HEK293 (cell line): ENCODE results near the gene PDK2.

ENCODE experiments used
- SALL2 ChIP-seq: fragments of 450-650 bp; formaldehyde crosslinking; IDR thresholded peaks from 2 replicates; pipeline ENCODE4 v1.5.0; 2017; ENCODE audit warnings: missing biosample characterization, mild to moderate bottlenecking, missing genetic modification characterization, borderline replicate concordance
- ZNF654 ChIP-seq: fragments of 450-650 bp; formaldehyde crosslinking; IDR thresholded peaks from 2 replicates; pipeline ENCODE4 v1.5.1; 2016; ENCODE audit warnings: low read depth, missing biosample characterization, missing genetic modification characterization
- ZNF76 ChIP-seq: fragments of 450-650 bp; formaldehyde crosslinking; IDR thresholded peaks from 2 replicates; pipeline ENCODE4; 2016; ENCODE audit warnings: low read depth, missing biosample characterization, missing genetic modification characterization, borderline replicate concordance
- TF ChIP-seq, protein P1 (sequence below): fragments of 450-650 bp; formaldehyde crosslinking; IDR thresholded peaks from 2 replicates; pipeline ENCODE4 v1.5.1; 2016; ENCODE audit warnings: missing biosample characterization, missing genetic modification characterization

DNA sequence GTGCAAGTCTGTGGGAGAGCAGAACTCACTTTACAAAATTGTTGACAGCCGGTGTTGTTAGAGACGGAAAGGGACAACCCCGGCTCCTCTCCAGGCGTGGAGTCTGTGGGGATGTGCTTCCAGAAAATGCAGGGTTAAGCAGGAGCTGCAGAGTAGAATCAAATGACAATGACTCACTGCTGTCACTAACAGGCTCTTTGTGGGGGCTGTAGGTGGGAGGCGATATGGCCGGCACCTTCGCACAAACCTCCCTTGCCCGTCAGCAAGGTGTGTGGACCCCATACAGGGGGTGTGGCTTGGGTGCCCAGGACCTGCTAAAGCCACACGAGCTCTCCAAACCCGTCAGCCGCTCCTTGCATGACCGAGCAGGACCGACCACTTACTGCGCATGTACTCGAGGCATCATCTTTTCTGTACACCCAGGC is 5.8 kb downstream of the PDK2 start:
- no peak for TF ChIP-seq ZNF76 (tag by site-specific recombination)
- no peak for TF ChIP-seq SALL2 (tag by site-specific recombination)
- TF ChIP-seq, protein P1, sequence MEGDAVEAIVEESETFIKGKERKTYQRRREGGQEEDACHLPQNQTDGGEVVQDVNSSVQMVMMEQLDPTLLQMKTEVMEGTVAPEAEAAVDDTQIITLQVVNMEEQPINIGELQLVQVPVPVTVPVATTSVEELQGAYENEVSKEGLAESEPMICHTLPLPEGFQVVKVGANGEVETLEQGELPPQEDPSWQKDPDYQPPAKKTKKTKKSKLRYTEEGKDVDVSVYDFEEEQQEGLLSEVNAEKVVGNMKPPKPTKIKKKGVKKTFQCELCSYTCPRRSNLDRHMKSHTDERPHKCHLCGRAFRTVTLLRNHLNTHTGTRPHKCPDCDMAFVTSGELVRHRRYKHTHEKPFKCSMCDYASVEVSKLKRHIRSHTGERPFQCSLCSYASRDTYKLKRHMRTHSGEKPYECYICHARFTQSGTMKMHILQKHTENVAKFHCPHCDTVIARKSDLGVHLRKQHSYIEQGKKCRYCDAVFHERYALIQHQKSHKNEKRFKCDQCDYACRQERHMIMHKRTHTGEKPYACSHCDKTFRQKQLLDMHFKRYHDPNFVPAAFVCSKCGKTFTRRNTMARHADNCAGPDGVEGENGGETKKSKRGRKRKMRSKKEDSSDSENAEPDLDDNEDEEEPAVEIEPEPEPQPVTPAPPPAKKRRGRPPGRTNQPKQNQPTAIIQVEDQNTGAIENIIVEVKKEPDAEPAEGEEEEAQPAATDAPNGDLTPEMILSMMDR = no peak
- TF ChIP-seq ZNF654 = no peak
